SK-N-SH treated with all-trans-retinoic acid at 6 μM for 48 hours (cell line): Measurements from ENCODE around the gene ACTN4.

ENCODE experiments used
- ATAC-seq: fragments of 200-7000 bp; cut with Tn5 transposase; 3 replicates; pipeline ENCODE4 v1.9.1; 2020; ENCODE audit warnings: mild to moderate bottlenecking, moderate library complexity
- ARNTL ChIP-seq: fragments of 450-650 bp; formaldehyde crosslinking; IDR thresholded peaks from 2 replicates; pipeline ENCODE4 v1.5.0; 2020; ENCODE audit warnings: low read depth, mild to moderate bottlenecking, moderate library complexity, borderline replicate concordance
- BACH2 ChIP-seq: fragments of 250-450 bp; sonication (Bioruptor Pico); IDR thresholded peaks from 2 replicates; pipeline ENCODE4 v1.9.0; 2021; ENCODE audit warnings: mild to moderate bottlenecking, borderline replicate concordance
- CSDC2 ChIP-seq: fragments of 250-450 bp; sonication (Bioruptor Pico); IDR thresholded peaks from 2 replicates; pipeline ENCODE4 v1.5.0; 2020; ENCODE audit warnings: mild to moderate bottlenecking, moderate library complexity
- ESRRG ChIP-seq: fragments of 250-450 bp; sonication (Bioruptor Pico); IDR thresholded peaks from 2 replicates; pipeline ENCODE4 v1.6.1; 2021; ENCODE audit warnings: mild to moderate bottlenecking
- GLIS3 ChIP-seq: fragments of 250-450 bp; sonication (Bioruptor Pico); IDR thresholded peaks from 2 replicates; pipeline ENCODE4 v1.5.0; 2020; ENCODE audit warnings: mild to moderate bottlenecking, moderate library complexity
- ISL1 ChIP-seq: fragments of 250-450 bp; sonication (Bioruptor Pico); IDR thresholded peaks from 2 replicates; pipeline ENCODE4 v2.1.2; 2022; ENCODE audit warnings: mild to moderate bottlenecking, moderate library complexity
- PPARA ChIP-seq: fragments of 250-450 bp; sonication (Bioruptor Pico); IDR thresholded peaks from 2 replicates; pipeline ENCODE4 v1.5.0; 2020; ENCODE audit warnings: mild to moderate bottlenecking, borderline replicate concordance
- RARB ChIP-seq: fragments of 250-450 bp; sonication (Bioruptor Pico); IDR thresholded peaks from 2 replicates; pipeline ENCODE4 v1.8.0; 2021; ENCODE audit warnings: mild to moderate bottlenecking, moderate library complexity
- SNAI2 ChIP-seq: fragments of 250-450 bp; sonication (Bioruptor Pico); IDR thresholded peaks from 2 replicates; pipeline ENCODE4 v1.5.0; 2020; ENCODE audit warnings: mild to moderate bottlenecking, moderate library complexity
- TCF4 ChIP-seq: fragments of 250-450 bp; sonication (Bioruptor Pico); IDR thresholded peaks from 2 replicates; pipeline ENCODE4 v1.8.0; 2021; ENCODE audit warnings: mild to moderate bottlenecking, moderate library complexity, borderline replicate concordance
- TOX ChIP-seq: fragments of 250-450 bp; sonication (Bioruptor Pico); IDR thresholded peaks from 2 replicates; pipeline ENCODE4 v1.8.0; 2021; ENCODE audit warnings: mild to moderate bottlenecking, moderate library complexity, borderline replicate concordance
- ZC3H10 ChIP-seq: fragments of 250-450 bp; sonication (Bioruptor Pico); IDR thresholded peaks from 2 replicates; pipeline ENCODE4 v1.5.1; 2021; ENCODE audit warnings: mild to moderate bottlenecking, moderate library complexity
- ZFP3 ChIP-seq: fragments of 250-450 bp; sonication (Bioruptor Pico); IDR thresholded peaks from 2 replicates; pipeline ENCODE4 v1.5.0; 2020; ENCODE audit warnings: mild to moderate bottlenecking, moderate library complexity
- ZFP30 ChIP-seq: fragments of 450-650 bp; formaldehyde crosslinking; IDR thresholded peaks from 2 replicates; pipeline ENCODE4 v1.5.0; 2022; ENCODE audit warnings: mild to moderate bottlenecking, moderate library complexity
- ZNF565 ChIP-seq: fragments of 450-650 bp; formaldehyde crosslinking; conservative IDR thresholded peaks from 2 replicates; pipeline ENCODE4 v1.5.0; 2020; ENCODE audit warnings: low read depth, mild to moderate bottlenecking, moderate library complexity
- ZNF70 ChIP-seq: fragments of 450-650 bp; formaldehyde crosslinking; IDR thresholded peaks from 2 replicates; pipeline ENCODE4 v1.5.0; 2020; ENCODE audit warnings: mild to moderate bottlenecking, moderate library complexity
- ZNF8 ChIP-seq: fragments of 450-650 bp; formaldehyde crosslinking; IDR thresholded peaks from 2 replicates; pipeline ENCODE4 v1.5.0; 2020; ENCODE audit warnings: mild to moderate bottlenecking, moderate library complexity
- TF ChIP-seq, protein P1 (sequence below): fragments of 250-450 bp; sonication (Bioruptor Pico); IDR thresholded peaks from 2 replicates; pipeline ENCODE4 v1.8.0; 2020; ENCODE audit warnings: mild to moderate bottlenecking, moderate library complexity, borderline replicate concordance
- TF ChIP-seq, protein P2 (sequence below): fragments of 250-450 bp; sonication (Bioruptor Pico); IDR thresholded peaks from 2 replicates; pipeline ENCODE4 v1.5.1; 2021; ENCODE audit warnings: mild to moderate bottlenecking, moderate library complexity
- TF ChIP-seq, protein P3 (sequence below): fragments of 250-450 bp; sonication (Bioruptor Pico); IDR thresholded peaks from 2 replicates; pipeline ENCODE4 v1.5.0; 2020; ENCODE audit warnings: mild to moderate bottlenecking, moderate library complexity
- TF ChIP-seq, protein P4 (sequence below): fragments of 250-450 bp; sonication (Bioruptor Pico); IDR thresholded peaks from 2 replicates; pipeline ENCODE4 v1.8.0; 2021; ENCODE audit warnings: low read depth, mild to moderate bottlenecking, moderate library complexity, borderline replicate concordance

ACTN4 gene

DNA sequence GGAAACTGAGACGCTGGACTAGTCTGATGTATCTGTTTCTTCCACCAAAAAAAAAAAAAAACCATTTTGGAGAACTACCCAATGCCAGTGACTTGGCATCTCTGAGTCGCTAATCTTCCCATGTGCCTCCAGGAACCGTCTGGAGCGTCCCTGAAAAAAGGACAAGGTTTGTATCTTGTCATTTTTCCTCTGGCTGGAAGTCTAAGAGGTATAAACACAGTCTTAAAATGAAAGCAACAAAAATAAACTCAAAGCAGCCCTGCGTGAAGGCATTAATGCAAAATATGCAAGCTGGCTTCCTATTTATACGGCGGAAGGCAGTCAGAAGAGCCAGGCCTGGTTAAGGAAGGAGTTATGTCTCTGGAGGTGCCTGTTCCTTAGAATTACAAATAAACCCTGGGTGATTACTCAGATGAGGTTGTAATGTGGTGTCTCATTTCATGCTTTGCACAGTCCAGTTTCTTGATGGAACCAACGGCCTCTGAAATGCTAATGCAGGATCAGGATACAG lies 20.3 kb downstream of the ACTN4 start:
- TF ChIP-seq RARB (CRISPR knock-in tag), result no peak
- no peak for TF ChIP-seq PPARA (CRISPR knock-in tag)
- TF ChIP-seq, protein P1, sequence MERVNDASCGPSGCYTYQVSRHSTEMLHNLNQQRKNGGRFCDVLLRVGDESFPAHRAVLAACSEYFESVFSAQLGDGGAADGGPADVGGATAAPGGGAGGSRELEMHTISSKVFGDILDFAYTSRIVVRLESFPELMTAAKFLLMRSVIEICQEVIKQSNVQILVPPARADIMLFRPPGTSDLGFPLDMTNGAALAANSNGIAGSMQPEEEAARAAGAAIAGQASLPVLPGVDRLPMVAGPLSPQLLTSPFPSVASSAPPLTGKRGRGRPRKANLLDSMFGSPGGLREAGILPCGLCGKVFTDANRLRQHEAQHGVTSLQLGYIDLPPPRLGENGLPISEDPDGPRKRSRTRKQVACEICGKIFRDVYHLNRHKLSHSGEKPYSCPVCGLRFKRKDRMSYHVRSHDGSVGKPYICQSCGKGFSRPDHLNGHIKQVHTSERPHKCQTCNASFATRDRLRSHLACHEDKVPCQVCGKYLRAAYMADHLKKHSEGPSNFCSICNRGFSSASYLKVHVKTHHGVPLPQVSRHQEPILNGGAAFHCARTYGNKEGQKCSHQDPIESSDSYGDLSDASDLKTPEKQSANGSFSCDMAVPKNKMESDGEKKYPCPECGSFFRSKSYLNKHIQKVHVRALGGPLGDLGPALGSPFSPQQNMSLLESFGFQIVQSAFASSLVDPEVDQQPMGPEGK (CRISPR knock-in tag), result no peak
- TF ChIP-seq ARNTL (CRISPR knock-in tag), result no peak
- TF ChIP-seq ZFP30 (CRISPR knock-in tag), result no peak
- no peak for TF ChIP-seq ZNF565 (CRISPR knock-in tag)
- TF ChIP-seq BACH2 (CRISPR knock-in tag), result no peak
- TF ChIP-seq ZNF8, result no peak
- TF ChIP-seq ZC3H10 (CRISPR knock-in tag), result no peak
- no peak for TF ChIP-seq GLIS3
- TF ChIP-seq, protein P2, sequence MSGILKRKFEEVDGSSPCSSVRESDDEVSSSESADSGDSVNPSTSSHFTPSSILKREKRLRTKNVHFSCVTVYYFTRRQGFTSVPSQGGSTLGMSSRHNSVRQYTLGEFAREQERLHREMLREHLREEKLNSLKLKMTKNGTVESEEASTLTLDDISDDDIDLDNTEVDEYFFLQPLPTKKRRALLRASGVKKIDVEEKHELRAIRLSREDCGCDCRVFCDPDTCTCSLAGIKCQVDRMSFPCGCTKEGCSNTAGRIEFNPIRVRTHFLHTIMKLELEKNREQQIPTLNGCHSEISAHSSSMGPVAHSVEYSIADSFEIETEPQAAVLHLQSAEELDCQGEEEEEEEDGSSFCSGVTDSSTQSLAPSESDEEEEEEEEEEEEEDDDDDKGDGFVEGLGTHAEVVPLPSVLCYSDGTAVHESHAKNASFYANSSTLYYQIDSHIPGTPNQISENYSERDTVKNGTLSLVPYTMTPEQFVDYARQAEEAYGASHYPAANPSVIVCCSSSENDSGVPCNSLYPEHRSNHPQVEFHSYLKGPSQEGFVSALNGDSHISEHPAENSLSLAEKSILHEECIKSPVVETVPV (CRISPR knock-in tag), result no peak
- TF ChIP-seq ZFP3 (CRISPR knock-in tag), result no peak
- TF ChIP-seq ESRRG (CRISPR knock-in tag), result no peak
- no peak for TF ChIP-seq TOX (CRISPR knock-in tag)
- TF ChIP-seq, all 23 proteins: peak for 0
- peak; percentile 48 for ATAC-seq

DNA sequence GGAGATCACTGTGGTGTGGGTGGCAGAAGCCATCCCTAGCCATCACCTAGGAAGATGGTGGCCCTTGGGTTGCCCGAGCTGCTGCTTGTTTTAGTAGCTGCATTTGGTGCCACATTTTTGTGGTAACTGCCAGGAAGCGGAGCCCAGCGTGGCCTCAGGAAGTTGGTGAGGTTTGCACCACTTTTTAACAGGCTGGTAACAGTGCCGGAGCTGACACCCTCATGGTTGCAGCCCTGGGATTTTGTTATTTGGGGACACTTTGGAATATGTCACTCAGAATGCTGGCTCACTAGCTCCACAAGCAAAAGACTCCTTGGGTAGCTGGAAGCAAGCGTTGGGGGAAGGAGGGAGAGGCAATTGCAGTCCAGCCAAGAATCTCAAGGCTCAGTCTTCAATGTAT lies 22.1 kb downstream of the ACTN4 start:
- TF ChIP-seq, protein P2 (CRISPR knock-in tag), result no peak
- TF ChIP-seq, protein P3, sequence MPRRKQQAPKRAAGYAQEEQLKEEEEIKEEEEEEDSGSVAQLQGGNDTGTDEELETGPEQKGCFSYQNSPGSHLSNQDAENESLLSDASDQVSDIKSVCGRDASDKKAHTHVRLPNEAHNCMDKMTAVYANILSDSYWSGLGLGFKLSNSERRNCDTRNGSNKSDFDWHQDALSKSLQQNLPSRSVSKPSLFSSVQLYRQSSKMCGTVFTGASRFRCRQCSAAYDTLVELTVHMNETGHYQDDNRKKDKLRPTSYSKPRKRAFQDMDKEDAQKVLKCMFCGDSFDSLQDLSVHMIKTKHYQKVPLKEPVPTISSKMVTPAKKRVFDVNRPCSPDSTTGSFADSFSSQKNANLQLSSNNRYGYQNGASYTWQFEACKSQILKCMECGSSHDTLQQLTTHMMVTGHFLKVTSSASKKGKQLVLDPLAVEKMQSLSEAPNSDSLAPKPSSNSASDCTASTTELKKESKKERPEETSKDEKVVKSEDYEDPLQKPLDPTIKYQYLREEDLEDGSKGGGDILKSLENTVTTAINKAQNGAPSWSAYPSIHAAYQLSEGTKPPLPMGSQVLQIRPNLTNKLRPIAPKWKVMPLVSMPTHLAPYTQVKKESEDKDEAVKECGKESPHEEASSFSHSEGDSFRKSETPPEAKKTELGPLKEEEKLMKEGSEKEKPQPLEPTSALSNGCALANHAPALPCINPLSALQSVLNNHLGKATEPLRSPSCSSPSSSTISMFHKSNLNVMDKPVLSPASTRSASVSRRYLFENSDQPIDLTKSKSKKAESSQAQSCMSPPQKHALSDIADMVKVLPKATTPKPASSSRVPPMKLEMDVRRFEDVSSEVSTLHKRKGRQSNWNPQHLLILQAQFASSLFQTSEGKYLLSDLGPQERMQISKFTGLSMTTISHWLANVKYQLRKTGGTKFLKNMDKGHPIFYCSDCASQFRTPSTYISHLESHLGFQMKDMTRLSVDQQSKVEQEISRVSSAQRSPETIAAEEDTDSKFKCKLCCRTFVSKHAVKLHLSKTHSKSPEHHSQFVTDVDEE (CRISPR knock-in tag), result no peak
- TF ChIP-seq GLIS3 (no peak), PPARA (CRISPR knock-in tag) (no peak), ZNF70 (CRISPR knock-in tag) (no peak), ZNF565 (CRISPR knock-in tag) (no peak), ZFP30 (CRISPR knock-in tag) (no peak), TCF4 (CRISPR knock-in tag) (no peak), TOX (CRISPR knock-in tag) (no peak), ISL1 (CRISPR knock-in tag) (no peak), BACH2 (CRISPR knock-in tag) (no peak), CSDC2 (no peak), RARB (CRISPR knock-in tag) (no peak), ZFP3 (CRISPR knock-in tag) (no peak), SNAI2 (CRISPR knock-in tag) (no peak), ESRRG (CRISPR knock-in tag) (no peak)
- TF ChIP-seq, protein P4, sequence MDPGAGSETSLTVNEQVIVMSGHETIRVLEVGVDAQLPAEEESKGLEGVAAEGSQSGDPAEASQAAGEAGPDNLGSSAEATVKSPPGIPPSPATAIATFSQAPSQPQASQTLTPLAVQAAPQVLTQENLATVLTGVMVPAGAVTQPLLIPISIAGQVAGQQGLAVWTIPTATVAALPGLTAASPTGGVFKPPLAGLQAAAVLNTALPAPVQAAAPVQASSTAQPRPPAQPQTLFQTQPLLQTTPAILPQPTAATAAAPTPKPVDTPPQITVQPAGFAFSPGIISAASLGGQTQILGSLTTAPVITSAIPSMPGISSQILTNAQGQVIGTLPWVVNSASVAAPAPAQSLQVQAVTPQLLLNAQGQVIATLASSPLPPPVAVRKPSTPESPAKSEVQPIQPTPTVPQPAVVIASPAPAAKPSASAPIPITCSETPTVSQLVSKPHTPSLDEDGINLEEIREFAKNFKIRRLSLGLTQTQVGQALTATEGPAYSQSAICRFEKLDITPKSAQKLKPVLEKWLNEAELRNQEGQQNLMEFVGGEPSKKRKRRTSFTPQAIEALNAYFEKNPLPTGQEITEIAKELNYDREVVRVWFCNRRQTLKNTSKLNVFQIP (CRISPR knock-in tag), result no peak
- ATAC-seq, result no peak
